Subcutaneous adipose tissue (tissue), 4 donors: ENCODE measurements around the gene PSMD2. TPM values are rescaled to one million over a fixed set of nuclear protein-coding genes. Genes with fewer than 3 reads are reported as not detected.

Source experiments
- total RNA-seq, 4 donors: library from RNA; depleted of rRNA; stranded (reverse); fragments of >200 nt; gene quantifications; one replicate each; pipeline ENCODE4 v1.1.0, GENCODE V29; 2016
- TF ChIP-seq, protein P1 (sequence below): fragments of 450-650 bp; IDR thresholded peaks from one replicate; pipeline ENCODE4 v1.5.1; 2016; ENCODE audit warnings: low read depth, mild to moderate bottlenecking, control low read depth, antibody characterized with exemption, moderate library complexity

The PSMD2 gene
- total RNA-seq, 4 donors from 2014 or later: 166 to 257 (median 231) TPM

DNA sequence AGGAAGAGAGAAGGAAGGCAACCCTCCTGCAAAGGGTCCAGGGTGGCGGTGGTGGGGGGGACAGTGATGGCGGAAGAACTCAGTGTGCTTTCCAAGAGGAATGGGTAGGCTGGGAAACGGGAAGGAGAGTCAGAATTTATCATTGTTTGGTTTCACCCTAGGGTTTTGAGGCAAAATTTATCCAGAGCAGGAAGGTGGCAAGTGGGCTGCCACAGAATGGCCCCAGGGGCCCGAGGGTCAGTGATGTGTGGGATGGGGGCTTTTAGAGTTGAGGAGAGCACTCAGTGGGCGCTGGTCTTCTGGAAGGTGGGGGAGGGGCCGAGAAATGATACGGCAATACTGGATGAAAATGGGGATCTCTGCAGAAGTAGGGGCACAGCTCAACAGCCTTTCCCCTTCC lies 38.9 kb downstream of the PSMD2 start:
- TF ChIP-seq, protein P1, sequence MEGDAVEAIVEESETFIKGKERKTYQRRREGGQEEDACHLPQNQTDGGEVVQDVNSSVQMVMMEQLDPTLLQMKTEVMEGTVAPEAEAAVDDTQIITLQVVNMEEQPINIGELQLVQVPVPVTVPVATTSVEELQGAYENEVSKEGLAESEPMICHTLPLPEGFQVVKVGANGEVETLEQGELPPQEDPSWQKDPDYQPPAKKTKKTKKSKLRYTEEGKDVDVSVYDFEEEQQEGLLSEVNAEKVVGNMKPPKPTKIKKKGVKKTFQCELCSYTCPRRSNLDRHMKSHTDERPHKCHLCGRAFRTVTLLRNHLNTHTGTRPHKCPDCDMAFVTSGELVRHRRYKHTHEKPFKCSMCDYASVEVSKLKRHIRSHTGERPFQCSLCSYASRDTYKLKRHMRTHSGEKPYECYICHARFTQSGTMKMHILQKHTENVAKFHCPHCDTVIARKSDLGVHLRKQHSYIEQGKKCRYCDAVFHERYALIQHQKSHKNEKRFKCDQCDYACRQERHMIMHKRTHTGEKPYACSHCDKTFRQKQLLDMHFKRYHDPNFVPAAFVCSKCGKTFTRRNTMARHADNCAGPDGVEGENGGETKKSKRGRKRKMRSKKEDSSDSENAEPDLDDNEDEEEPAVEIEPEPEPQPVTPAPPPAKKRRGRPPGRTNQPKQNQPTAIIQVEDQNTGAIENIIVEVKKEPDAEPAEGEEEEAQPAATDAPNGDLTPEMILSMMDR: no peak

DNA sequence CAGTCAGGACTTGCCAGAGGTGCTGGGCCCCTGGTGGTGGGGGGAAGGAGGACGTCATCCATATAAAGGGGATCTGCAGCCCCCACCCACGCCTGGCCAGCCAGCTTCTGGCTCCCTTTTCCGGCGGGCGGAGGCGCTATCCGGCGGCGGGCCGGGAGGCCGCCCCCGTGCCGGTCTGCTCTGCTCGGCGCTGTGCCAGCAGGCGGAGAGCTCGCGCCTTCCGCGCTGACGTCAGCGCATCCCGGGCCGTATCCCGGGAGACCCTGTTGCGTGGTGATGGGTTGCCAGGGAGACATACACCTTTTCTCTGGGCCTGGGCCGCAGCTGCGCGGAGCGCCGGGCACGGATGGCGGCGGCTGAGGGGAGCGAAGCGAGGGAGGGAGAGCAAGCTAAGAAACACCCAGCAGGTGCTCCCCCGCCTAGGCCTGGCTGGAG lies 39.5 kb downstream of the PSMD2 start:
- TF ChIP-seq, protein P1: no peak

DNA sequence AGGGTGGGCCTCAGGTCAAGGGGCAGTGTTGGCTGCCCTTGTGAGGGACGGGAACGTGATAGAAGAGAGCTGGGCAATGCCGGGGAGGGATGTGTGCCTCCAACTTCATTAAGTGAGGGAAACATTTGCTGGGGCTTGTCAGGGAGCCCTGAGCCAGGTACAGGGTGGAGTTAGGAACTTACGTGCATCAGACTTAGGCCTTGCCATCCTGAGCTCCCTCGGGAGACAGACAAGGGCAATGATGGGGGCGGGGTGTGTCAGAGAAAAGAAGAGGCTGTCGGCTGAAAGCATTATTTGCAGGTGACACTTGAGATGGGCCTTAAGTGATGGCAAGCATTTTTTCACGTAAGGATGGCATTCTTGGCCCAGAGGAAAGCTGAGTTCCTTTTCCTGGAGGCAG lies 40.0 kb downstream of the PSMD2 start:
- TF ChIP-seq, protein P1: no peak

DNA sequence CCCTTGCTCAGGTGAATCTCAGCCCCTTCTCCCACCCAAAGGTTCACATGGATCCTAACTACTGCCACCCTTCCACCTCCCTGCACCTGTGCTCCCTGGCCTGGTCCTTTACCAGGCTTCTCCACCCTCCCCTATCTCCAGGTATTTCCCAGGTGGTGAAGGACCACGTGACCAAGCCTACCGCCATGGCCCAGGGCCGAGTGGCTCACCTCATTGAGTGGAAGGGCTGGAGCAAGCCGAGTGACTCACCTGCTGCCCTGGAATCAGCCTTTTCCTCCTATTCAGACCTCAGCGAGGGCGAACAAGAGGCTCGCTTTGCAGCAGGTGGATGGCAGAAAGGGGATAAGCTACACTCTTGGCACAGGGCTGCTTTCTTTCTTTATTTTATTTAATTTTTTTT lies 42.9 kb downstream of the PSMD2 start:
- TF ChIP-seq, protein P1: no peak

DNA sequence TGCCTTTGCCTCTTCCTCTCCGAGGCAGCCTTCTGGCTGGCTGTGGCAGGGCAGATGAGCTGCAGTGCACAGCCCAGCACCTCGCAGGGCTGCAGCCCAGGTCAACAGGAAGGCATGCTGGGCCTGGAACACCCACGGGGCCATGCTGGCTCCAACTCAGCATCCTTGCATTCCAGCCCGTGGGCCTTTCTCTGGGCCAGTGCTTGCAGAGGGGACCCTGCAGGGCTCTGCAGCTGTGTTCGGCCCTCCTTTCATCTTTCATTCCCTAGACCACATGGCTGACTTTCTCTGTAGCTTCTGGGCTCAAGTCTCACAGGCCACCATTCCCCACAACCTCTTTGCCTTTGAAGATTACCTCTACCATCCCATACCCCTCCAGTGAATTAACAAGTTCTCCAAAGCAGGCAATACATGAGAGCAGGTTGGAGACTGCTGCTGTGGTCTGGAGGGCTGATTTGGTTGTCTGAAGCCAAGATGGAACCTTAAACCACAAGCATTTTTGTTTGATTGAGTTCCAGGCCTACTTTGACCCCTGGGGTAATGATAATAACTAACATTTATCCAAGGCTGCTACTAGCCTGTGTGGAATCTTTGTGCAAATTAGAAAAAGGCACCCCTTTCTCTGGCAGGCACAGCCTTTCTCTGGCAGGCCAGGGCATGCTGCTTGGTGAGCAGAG lies 44.3 kb downstream of the PSMD2 start:
- TF ChIP-seq, protein P1: no peak

DNA sequence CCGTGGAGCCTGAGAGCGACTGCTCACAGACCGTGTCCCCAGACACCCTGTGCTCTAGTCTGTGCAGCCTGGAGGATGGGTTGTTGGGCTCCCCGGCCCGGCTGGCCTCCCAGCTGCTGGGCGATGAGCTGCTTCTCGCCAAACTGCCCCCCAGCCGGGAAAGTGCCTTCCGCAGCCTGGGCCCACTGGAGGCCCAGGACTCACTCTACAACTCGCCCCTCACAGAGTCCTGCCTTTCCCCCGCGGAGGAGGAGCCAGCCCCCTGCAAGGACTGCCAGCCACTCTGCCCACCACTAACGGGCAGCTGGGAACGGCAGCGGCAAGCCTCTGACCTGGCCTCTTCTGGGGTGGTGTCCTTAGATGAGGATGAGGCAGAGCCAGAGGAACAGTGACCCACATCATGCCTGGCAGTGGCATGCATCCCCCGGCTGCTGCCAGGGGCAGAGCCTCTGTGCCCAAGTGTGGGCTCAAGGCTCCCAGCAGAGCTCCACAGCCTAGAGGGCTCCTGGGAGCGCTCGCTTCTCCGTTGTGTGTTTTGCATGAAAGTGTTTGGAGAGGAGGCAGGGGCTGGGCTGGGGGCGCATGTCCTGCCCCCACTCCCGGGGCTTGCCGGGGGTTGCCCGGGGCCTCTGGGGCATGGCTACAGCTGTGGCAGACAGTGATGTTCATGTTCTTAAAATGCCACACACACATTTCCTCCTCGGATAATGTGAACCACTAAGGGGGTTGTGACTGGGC lies 45.7 kb downstream of the PSMD2 start:
- TF ChIP-seq, protein P1: no peak

DNA sequence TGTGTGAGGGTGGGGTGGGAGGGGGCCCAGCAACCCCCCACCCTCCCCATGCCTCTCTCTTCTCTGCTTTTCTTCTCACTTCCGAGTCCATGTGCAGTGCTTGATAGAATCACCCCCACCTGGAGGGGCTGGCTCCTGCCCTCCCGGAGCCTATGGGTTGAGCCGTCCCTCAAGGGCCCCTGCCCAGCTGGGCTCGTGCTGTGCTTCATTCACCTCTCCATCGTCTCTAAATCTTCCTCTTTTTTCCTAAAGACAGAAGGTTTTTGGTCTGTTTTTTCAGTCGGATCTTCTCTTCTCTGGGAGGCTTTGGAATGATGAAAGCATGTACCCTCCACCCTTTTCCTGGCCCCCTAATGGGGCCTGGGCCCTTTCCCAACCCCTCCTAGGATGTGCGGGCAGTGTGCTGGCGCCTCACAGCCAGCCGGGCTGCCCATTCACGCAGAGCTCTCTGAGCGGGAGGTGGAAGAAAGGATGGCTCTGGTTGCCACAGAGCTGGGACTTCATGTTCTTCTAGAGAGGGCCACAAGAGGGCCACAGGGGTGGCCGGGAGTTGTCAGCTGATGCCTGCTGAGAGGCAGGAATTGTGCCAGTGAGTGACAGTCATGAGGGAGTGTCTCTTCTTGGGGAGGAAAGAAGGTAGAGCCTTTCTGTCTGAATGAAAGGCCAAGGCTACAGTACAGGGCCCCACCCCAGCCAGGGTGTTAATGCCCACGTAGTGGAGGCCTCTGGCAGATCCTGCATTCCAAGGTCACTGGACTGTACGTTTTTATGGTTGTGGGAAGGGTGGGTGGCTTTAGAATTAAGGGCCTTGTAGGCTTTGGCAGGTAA lies 46.5 kb downstream of the PSMD2 start:
- TF ChIP-seq, protein P1: no peak
